Endodermal cell (in vitro differentiated cells): ENCODE measurements around the gene JMJD1C. TPM values are rescaled to one million over a fixed set of nuclear protein-coding genes. Genes with fewer than 3 reads are reported as not detected.
"Not testable (repeated sequence)": the region's sequence is repeated elsewhere in the genome, so short reads cannot be mapped to it uniquely, and the experiment has no call there.

ENCODE experiments used
- DNase-seq: peaks from one replicate; pipeline ENCODE4 v3.0.0-alpha.2; 2017
- H3K27ac ChIP-seq: 2 replicates; pipeline ENCODE4 v1.5.1; 2013; ENCODE audit warnings: mild to moderate bottlenecking, low read depth, low read length, moderate library complexity
- H3K27me3 ChIP-seq: 2 replicates; pipeline ENCODE4 v1.6.1; 2013; ENCODE audit warnings: mild to moderate bottlenecking, low read length, moderate library complexity; ENCODE audit not compliant: insufficient read depth, control insufficient read depth, poor library complexity, severe bottlenecking
- H3K36me3 ChIP-seq: 2 replicates; pipeline ENCODE4 v1.7.0; 2013; ENCODE audit warnings: mild to moderate bottlenecking, low read length, moderate library complexity; ENCODE audit not compliant: control insufficient read depth, insufficient read depth
- H3K4me1 ChIP-seq: one replicate; pipeline ENCODE4 v1.7.0; 2013; ENCODE audit warnings: low read length; ENCODE audit not compliant: control insufficient read depth, insufficient read depth
- H3K4me3 ChIP-seq: 2 replicates; pipeline ENCODE4 v1.5.1; 2013; ENCODE audit warnings: mild to moderate bottlenecking, low read length, moderate library complexity
- H3K9ac ChIP-seq: 2 replicates; pipeline ENCODE4 v1.6.1; 2013; ENCODE audit warnings: mild to moderate bottlenecking, low read length, moderate library complexity; ENCODE audit not compliant: poor library complexity, severe bottlenecking; ENCODE audit errors: extremely low read depth
- H3K9me3 ChIP-seq: 2 replicates; pipeline ENCODE4 v1.6.1; 2013; ENCODE audit warnings: mild to moderate bottlenecking, low read length, moderate library complexity; ENCODE audit not compliant: control insufficient read depth
- H3K27ac Mint-ChIP-seq: 2 replicates; pipeline ENCODE4 v1.8.0; 2020; ENCODE audit warnings: mixed read lengths
- H3K27me3 Mint-ChIP-seq: 2 replicates; pipeline ENCODE4 v1.8.0; 2021; ENCODE audit warnings: mild to moderate bottlenecking, mixed read lengths; ENCODE audit not compliant: insufficient read depth
- H3K36me3 Mint-ChIP-seq: 2 replicates; pipeline ENCODE4 v1.8.0; 2020; ENCODE audit warnings: low read depth, mixed read lengths
- H3K4me1 Mint-ChIP-seq: 2 replicates; pipeline ENCODE4 v1.8.0; 2020; ENCODE audit warnings: mixed read lengths
- H3K4me3 Mint-ChIP-seq: 2 replicates; pipeline ENCODE4 v1.8.0; 2020; ENCODE audit warnings: mild to moderate bottlenecking, moderate library complexity, mixed read lengths
- H3K9me3 Mint-ChIP-seq: 2 replicates; pipeline ENCODE4 v1.8.0; 2020; ENCODE audit warnings: mild to moderate bottlenecking, mixed read lengths
- CTCF ChIP-seq: fragments of 200-600 bp; sonication (generic); conservative IDR thresholded peaks from 2 replicates; pipeline ENCODE4 v1.5.0; 2021; ENCODE audit warnings: antibody characterized with exemption, mild to moderate bottlenecking
- WGBS, 2 experiments: methylation state at CpG; one replicate each; pipeline versions ENCODE4 v1.1.5 to v1.1.7; 2013; ENCODE audit warnings: missing lambda C conversion rate in 2 of 2, mixed read lengths in 1 of 2; ENCODE audit not compliant: insufficient coverage in 1 of 2, insufficient read length in 1 of 2; 5-methylcytosine and 5-hydroxymethylcytosine counted together
- total RNA-seq, 2 donors: library from RNA; stranded (reverse); fragmentation: NEBNext Ultra II Directional in 1 of 2; extraction: Animal tissue kit (Norgen Biotek cat#: 25700) in 1 of 2; gene quantifications; 2 replicates in 1 of 2; 3 replicates in 1 of 2; pipeline ENCODE4 v1.2.1, GENCODE V29; 2021

JMJD1C gene
- total RNA-seq, 2 donors from 2014 or later = 91.3 to 114 TPM

GRCh38 chr10:63383141-63383540 lies 82.6 kb downstream of the JMJD1C start:
- Mint-ChIP-seq H3K4me1 (peaks cover 12% of the 10 kb centered on the region), H3K27me3 (no peaks in the 10 kb centered on the region), H3K36me3 (peaks cover 14% of the 10 kb centered on the region), H3K27ac (no peak overlapping the region), H3K9me3 (no peaks in the 10 kb centered on the region), H3K4me3 (no peak overlapping the region)
- H3K9ac ChIP-seq = no peak overlapping the region
- no peak overlapping the region for H3K4me3 ChIP-seq
- no peak for TF ChIP-seq CTCF
- no peaks in the 10 kb centered on the region for H3K27me3 ChIP-seq
- H3K27ac ChIP-seq = no peak overlapping the region
- peaks cover 20% of the 10 kb centered on the region for H3K36me3 ChIP-seq
- no peak for DNase-seq
- peaks cover 3% of the 10 kb centered on the region for H3K4me1 ChIP-seq
- WGBS, 2 experiments = 94% methylated on average over 1 of the region's 1 CpG; no CpG with 5 or more reads in 1 of the 2 experiments
- H3K9me3 ChIP-seq = no peaks in the 10 kb centered on the region

GRCh38 chr10:63382066-63382465 lies 83.7 kb downstream of the JMJD1C start:
- Histone ChIP-seq H3K4me1 (peaks cover 3% of the 10 kb centered on the region), H3K36me3 (peaks cover 22% of the 10 kb centered on the region), H3K4me3 (no peak overlapping the region), H3K9ac (no peak overlapping the region), H3K9me3 (no peaks in the 10 kb centered on the region), H3K27ac (no peak overlapping the region), H3K27me3 (no peaks in the 10 kb centered on the region)
- H3K4me1 Mint-ChIP-seq = peaks cover 8% of the 10 kb centered on the region
- DNase-seq = no peak
- no peak overlapping the region for H3K4me3 Mint-ChIP-seq
- H3K36me3 Mint-ChIP-seq = peaks cover 15% of the 10 kb centered on the region
- H3K9me3 Mint-ChIP-seq = no peaks in the 10 kb centered on the region
- 100% methylated on average over 3 of the region's 4 CpGs; no CpG with 5 or more reads in 1 of the 2 experiments for WGBS, 2 experiments
- H3K27ac Mint-ChIP-seq = no peak overlapping the region
- H3K27me3 Mint-ChIP-seq = no peaks in the 10 kb centered on the region
- TF ChIP-seq CTCF = no peak

GRCh38 chr10:63377305-63377661 lies 88.5 kb downstream of the JMJD1C start:
- not testable (repeated sequence) for H3K4me3 Mint-ChIP-seq, H3K27ac ChIP-seq, H3K9ac ChIP-seq, H3K9me3 Mint-ChIP-seq, H3K27me3 Mint-ChIP-seq, DNase-seq, H3K4me1 ChIP-seq, H3K9me3 ChIP-seq, H3K27ac Mint-ChIP-seq, H3K4me3 ChIP-seq, H3K27me3 ChIP-seq, H3K4me1 Mint-ChIP-seq
- peaks cover 37% of the 10 kb centered on the region for H3K36me3 ChIP-seq
- WGBS, 2 experiments = 86 to 97% methylated on average over 4 to 6 of the region's 6 CpGs
- peaks cover 19% of the 10 kb centered on the region for H3K36me3 Mint-ChIP-seq
